ENCODE results near the gene VTI1A.
"Not testable (repeated sequence)": the region's sequence is repeated elsewhere in the genome, so short reads cannot be mapped to it uniquely, and the experiment has no call there.

VTI1A gene

DNA sequence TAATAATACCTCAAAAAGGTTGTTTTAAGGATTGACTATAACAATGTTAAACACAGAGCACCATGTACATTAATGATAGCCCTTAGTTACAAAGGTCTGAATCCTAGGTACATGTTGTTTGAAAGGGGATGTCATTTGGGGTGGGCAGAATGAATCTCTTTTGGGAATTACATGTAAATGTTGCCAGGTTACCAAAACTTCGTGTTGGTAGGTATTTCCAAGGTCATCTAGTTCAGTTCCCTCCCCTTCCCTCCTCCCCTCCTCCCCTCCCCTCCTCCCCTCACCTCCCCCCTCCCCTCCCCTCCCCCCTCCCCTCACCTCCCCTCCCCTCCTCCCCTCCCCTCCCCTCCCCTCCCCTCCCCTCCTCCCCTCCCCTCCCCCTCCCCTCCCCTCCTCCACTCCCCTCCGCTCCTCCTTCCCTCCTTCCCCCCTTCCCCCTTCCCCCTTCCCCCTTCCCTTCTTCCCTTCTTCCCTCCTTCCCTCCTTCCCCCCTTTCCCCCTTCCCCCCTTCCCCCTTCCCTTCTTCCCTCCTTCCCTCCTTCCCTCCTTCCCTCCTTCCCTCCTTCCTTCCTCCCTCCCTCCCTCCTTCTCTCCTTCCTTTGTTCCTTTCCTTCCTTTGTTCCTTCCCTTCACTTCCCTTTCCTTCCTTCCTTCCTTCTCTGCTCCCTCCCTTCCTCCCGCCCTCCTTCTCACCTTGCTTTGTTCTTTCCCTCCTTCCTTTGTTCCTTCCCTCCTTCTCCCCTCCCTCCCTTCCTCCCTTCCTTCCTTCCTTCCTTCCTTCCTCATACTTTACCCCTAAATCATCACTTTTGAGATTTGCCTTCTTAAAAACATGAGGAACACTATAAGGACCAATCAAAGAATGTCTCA, 8.1 kb downstream of the VTI1A start:
- DNase-seq, result no peak

DNA sequence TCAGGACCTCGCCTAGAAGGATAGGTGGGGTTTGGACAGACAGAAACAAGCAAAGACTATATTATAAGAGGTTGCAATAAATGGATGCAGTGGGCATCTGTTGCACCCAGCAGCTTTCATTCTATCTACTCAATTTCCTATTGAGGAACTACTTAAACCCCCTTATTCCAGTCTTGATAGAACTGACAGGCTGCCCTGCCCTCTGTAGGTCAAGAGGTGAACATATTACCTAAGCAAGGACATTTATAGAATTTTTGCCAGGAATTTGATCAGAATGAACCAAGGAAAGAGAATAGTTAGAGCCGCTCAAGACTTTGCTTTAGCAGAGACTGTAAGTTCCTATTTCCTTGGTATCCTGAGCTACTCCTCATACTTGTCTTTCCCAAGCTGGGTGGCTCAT, 9.5 kb downstream of the VTI1A start:
- DNase-seq, result no peak

DNA sequence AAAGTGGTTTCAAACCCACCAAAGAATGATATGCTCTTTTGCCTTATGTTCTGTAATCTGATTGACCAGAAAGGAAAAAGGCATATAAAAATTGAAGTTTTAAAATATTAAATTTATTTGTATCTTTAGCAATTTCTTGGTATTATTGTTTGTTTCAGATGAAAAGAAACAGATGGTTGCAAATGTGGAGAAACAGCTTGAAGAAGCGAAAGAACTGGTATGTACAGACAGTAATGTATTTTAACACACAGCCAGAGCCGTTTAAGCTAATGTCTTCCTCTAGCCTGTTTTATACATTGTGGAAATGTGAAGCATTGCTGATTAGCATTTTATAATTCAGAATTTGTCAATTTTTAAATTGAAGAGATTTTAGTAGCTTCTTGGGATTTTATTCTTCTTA, 13.4 kb downstream of the VTI1A start:
- DNase-seq, result no peak

DNA sequence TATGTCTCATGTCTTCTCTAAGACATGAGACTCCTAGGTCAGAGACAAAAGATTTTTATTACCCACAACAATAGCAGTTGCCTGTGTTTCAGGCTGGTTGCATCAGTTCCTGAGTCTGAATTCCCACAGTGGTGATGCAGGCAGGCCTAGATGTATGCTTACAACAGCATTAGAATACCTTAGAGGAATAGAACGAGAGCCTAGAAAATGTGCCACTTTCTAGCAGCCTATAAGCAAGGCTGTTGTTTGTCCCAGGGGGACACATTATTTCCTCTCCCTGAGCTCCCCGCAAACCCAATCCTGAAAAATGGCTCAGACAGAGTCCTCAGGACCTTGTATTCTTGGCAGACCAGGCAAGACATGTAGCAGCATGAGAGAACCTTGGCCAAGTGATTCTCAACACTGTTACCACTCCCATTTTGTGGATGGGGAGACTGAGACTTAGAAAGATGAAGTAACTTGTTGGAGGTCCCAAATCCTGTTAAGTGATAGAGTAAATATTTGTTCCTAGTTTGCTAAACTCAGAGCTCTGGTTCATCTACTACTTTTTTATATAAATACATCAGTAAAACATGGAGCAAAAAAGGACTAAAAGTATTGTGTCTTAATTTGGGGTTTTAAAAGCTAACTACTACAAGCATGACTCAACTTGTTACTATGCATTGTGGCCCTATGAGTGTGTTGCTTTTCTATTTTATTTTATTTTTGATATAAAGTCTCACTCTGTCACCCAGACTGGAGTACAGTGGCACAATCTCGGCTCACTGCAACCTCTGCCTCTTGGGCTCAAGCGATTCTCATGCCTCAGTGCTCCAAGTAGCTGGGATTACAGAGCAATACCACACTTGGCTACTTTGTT, 14.2 kb downstream of the VTI1A start:
- peak; percentile 85 for DNase-seq

DNA sequence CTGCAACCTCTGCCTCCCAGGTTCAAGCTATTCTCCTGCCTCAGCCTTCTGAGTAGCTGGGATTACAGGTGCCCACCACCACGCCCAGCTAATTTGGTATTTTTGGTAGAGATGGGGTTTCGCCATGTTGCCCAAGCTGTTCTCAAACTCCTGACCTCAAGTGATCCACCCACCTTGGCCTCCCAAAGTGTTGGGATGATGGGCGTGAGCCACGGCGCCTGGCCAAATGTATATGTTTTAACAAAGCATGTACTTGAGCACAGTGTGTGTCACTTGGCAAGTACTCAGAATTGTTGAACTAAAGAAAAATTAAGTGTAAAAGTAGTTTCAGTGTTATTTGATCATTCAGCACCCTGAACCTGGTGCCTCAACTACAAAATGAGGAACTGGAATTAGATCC, 17.1 kb downstream of the VTI1A start:
- not testable (repeated sequence) for DNase-seq

DNA sequence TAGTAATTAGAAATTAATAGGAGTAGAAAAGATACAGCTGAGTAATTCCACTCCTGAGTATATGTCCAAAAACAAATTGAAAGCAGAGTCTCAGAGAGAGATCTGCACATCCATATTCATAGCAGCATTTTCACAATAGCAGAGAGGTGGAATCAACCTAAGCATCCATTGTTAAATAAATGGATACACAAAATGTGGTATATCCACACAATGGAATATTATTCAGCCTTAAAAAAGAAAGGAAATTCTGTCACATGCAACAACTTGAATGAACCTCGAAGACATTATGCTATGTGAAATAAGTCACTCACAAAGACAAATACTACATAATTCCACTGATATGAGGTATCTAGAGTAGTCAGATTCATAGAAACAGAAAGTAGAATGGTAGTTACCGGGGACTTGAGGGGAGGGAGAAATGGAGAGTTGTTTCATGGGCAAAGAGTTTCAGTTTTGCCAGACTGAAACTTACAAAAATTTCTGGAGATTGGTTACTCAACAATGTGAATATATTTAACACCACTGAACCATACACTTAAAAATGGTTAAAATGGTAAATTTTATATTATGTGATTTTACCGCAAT, 18.4 kb downstream of the VTI1A start:
- DNase-seq, result no peak

DNA sequence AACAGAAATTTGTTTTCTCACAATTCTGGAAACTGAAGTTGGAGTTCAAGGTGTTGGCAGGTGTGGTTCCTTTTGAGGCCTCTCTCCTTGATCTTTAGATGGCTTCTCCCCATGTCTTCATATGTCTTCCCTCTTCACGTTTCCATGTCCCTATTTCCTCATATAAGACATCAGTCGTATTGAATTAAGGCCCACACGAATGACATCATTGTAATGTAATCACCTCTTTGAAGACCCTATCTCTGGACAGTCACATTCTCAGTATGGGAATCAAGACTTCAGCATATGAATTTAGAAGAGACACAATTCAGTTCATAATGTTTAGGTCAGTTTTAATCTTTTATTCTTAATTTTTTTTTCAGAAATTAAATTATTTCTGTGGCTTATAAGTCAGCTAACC, 19.8 kb downstream of the VTI1A start:
- DNase-seq, result no peak

DNA sequence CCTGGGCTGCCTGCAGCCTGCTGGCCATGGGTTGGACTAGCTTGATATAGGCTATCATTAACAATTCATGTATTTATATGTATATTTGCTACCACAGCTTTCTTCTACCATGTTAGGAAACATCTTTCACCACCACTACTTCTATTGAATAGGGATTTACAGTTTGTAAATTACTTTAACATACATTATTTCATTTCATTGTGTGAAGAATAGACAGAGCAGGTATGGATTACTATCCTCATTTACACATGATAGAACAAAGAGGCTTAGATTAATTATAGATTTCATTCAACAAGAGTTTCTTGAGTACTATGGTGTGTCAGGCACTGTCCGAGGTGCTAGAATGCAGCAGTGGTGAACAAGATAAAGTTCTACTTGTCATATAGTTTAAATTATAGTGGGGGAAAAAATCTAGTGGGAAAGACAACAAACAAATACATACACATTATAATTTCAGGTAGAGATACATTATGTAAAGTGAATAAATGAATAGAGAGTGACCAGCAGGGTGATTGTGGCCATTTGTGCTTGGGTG, 20.6 kb downstream of the VTI1A start:
- DNase-seq, result no peak

DNA sequence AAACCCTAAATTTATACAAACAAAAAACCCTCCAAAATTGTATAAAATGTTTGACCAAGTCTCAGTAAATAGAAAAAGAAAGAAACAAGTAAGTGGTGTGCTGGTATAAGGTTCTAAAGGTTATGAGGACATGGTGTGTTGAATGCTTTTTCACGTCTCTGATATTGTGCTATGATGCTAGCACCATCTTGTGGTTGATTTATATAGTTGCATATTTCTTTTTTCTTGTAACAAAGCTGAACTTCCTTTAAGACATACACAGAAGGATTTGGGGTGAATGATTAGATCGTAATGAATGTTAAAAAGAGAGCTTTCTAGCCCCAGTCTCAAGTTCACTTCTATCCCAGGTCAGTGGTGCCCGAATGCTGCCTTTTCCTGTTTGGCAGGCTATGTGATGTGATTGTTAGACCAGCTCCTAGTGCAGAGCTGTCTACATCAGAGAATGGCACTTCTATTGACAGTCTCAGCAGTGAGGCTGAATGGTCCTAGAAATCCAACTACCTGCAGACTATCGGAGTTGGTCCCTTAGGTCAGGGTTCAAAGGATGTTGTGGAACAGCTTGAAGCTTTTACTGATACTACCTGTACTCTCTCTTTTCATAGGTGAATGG, 25.0 kb downstream of the VTI1A start:
- peak; percentile 47 for DNase-seq

DNA sequence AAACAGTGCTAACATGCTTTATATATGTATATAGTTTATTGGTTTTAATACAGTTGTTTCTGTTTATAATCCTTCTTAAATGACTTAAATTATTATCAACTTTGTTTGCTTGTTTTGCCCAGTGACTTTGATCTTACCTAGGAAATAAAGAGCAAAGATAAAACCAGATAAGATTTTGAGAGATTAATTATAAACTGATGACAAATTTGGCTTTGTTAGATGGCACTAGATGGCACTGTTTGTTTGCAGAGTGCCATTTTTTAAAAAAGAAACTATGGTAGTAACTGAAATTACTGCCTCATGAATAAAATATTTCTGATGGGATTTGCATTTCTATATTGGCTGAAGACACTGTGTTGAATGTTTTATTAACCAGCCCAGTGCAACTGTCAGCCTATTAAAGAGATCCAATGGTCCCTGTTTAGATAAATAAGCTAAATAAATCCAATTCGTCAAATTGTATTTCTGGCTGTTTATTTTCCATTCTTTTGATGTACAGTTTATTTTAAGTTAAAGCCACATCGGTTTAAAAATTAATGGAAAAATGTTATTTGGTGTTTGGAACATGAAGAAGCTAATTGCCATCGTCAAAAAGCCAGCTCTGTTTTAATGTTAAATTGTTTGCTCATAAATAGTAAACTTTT, 28.7 kb downstream of the VTI1A start:
- DNase-seq, result peak; percentile 35

DNA sequence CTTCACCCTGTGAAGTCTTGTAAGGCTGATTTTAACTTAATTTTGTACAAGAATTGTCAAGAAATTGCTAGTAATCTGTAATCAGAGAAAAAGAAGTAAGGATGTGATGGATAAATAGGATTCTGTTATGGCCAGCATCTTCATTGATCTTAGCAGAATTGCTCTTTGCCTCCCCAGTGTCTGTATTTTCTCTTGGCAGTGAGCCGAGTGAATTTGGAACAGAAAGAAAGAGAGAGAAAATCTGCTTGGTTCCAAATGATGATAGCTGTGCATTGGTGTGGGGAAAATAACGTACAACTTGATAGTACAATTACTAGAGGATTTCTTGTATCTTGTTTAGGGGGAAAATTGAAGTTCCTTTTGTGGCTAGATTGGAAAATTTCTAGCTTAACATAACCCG, 34.6 kb downstream of the VTI1A start:
- no peak for DNase-seq

DNA sequence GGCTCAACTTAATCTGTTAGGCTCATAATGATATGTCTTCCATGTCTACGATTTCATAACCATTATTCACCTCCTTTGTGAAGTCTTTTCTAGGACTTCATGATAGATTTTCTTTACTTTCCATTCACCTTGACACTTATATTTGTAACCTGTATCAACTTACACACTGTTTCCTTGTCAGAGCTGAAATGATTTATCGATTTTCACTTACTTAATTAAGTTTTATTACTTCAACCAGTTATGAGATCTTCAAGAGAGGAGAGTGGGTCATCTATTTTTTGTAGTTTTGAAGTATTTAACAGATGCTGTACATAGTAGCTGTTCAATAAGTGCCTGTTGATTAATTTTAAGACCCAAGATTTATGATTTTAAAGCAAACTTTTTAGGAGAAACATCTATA, 37.4 kb downstream of the VTI1A start:
- no peak for DNase-seq

DNA sequence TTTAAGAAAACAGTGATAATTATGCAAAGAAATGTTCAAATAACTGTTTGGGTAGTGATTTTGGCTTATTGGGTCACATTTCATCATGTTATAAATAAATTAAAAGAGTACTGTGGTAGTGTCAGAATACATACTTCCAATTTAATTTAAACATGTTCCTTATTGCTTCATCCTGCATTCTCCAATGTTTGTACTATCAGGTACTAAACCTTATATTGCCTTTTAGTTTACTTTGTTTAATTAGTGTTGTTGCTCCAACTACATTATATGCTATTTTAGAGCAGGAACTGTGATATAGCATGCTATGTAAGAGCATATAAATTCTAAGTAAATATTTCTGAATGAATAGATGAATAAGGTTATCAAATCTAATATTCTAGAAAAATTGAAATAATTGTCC, 40.9 kb downstream of the VTI1A start:
- no peak for DNase-seq

DNA sequence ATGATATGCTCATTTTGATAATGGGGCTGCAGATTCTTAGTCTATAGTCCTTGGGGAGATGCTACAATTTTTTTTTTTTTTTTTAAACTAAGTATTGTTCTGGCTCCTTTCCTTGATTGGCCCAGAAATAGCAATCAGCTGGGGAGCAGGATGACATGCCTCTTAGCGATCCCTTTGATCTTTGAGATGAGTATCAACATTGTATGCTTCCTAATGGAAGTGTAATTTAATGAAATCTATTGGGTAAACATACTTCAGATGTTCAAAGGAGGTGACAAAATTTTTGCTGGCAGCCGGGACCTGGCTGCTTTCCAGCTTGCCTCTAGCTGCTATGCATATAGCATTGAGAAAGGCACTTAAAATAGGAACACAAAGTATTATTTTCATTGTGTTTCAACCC, 43.5 kb downstream of the VTI1A start:
- DNase-seq, result peak; percentile 18

DNA sequence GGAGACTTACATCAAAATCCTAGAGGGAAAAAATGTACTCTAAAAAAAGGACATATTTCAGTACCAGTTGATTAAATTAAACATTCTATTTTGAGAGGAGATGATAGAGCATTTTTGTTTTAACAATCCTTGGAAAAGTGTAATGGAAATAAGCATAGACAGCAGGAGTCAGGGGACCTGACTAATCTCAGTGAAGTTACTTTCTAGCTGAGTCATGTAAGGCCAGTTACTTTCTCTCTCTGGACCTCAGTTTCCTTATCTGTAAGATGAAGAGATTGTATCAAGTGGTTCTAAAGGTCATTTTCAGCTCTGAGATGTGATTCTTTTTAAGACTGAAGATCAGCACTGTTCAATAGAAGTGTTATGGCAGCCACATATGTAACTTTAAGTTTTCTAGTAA, 44.1 kb downstream of the VTI1A start:
- DNase-seq, result peak; percentile 19

DNA sequence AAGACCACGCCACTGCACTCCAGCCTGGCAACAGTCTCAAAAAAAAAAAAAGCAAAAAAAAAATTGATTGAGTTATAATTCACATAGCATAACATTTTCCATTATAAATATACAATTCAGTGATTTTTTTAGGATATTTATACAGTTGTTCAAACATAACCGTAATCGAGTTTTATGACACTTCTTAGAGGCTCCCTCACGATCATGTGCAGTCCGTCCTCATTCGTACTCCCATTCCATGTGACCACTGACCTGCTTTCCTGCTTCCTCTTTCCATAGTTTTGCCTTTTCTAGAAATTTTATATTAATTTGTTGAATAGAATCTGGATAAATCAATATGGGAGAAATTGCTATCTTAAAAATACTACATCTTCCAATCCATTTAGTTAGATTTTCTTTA, 45.7 kb downstream of the VTI1A start:
- DNase-seq, result no peak

DNA sequence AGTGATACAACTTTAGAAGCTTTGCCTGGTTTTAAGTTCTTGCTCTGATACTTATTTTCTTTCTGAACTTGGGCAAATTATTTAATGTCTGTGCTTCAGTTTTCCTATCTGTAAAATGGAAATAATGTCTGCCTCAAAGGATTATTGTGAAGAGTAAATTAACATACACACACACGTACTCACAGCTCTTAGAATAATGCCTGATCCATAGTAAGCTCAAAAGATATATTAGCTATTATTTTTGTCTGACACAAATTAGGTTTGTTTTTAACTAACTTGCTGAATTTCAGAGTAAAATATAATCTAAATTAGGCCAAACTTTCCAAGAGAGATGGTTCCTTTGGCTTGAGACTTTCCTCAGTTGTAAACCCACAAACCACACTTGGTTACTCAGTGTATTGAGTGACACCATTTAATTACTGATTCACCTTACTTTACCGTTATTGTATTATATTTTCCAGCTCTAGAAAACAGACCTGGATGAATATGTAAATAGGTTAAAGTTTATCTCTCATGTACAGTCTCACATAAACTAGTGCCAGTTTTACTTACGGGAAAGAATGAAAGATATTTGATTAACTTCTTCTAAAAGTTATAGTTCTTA, 50.4 kb downstream of the VTI1A start:
- no peak for DNase-seq

DNA sequence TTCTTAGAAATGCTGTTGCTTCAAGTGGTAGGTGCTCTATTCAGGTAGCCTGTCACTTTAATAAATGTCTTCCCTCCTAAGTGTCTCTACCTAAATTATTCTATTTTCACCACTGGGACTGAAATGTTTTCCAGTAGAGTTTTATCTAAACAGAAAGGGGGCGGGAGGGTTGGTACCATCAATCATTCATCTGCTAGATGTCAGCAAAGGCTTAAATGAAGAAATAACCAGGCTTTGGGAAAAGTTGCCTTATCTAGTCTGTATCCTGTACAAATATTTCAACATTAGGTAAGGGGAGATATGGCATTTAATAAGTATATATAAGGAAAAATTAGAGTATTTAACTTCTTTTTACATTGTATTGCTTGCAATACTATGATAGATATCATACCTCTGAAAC, 51.8 kb downstream of the VTI1A start:
- DNase-seq, result no peak

DNA sequence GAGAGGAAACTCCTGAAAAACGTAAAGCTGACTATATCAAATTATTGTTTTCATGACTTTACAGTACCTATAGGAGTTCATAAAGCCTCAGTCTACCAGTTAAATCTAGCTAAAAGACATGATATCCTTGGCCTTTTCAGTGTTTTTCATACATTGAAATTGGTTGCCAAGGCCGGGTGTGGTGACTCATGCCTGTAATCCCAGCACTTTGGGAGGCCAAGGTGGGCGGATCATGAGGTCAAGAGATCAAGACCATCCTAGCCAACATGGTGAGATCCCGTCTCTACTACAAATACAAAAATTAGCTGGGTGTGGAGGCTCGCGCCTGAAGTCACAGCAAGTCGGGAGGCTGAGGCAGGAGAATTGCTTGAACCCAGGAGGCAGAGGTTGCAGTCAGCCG, 53.0 kb downstream of the VTI1A start:
- DNase-seq, result not testable (repeated sequence)

DNA sequence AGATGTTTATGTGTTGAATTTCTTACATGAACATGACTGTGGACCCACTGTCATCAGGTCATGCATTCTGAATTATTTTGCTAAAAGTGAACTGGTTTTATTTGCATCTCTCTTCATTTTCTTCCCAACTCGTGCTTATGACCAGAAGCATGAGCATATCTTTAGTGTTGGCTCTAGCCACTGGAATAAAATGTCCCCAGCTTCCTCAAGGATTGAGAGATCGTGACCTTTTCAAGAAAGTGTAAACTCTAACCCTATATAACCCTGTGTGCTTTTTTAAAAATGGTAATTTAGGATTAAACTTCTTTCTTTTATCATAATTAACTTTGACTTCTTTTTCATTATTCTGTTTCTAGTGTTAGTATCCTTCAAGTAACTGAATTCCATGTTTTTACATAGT, 55.5 kb downstream of the VTI1A start:
- DNase-seq, result no peak

DNA sequence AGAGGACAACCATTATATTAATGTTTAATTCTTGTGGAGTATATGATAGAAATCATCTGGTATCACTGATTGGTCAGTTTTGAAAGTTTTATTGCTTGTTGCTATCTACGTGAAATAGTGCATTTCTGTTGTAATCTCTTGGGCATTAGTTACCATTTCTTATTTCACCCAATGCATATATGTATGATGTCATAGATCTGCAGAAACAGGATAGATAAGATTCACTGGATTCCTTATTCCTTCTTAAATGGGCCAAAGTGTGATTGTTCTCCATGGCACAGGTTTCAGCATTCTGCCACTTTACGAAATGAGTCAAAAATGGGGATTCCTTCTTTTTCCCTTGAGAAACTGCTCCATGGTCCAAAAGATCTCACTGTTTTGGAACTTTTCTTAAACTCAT, 56.6 kb downstream of the VTI1A start:
- no peak for DNase-seq

DNA sequence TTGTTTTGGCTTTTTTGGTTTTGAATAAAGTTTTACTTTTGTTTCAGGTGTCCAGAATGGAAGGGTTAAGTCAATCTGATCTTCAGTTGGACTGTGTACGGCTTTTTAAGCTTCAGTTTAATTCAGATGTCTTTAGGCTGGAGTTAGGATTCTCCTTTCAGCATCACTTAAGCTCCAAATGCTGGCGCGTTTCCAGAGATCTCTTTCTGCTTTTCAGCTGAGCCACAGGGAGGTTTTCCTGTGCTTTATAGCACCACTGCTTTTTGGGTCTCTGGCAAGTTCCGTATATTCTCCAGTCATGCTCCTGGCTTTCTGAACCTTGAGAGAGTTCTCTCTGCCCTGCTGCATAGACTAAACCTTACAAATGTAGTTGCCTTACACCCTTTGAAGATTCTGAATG, 60.0 kb downstream of the VTI1A start:
- no peak for DNase-seq
